Left ventricle myocardium superior (tissue), 1 donor: ENCODE data around the gene RBPMS2. TPM values are rescaled to one million over a fixed set of nuclear protein-coding genes. Genes with fewer than 3 reads are reported as not detected.
"Not testable (repeated sequence)": the region's sequence is repeated elsewhere in the genome, so short reads cannot be mapped to it uniquely, and the experiment has no call there.

Experiments used
- ATAC-seq: fragments of 200-7000 bp; cut with Tn5 transposase; one replicate; pipeline ENCODE4 v1.9.1; 2020; ENCODE audit warnings: mild to moderate bottlenecking, moderate library complexity
- DNase-seq: peaks from one replicate; pipeline ENCODE4 v3.0.0-alpha.2; 2020
- intact Hi-C: fragments of 100-400 bp; cut with micrococcal nuclease; formaldehyde crosslinking; loops from one replicate; pipeline ENCODE4 v1.11.0; 2022
- long read RNA-seq: library from polyadenylated mRNA; unstranded; transcript quantifications from one replicate; pipeline ENCODE4 v2.0.0, GENCODE V29; 2021
- total RNA-seq: library from RNA; stranded (reverse); fragmentation: NEBNext Ultra II Directional; extraction: Animal tissue kit (Norgen Biotek cat#: 25700); gene quantifications from one replicate; pipeline ENCODE4 v1.2.1, GENCODE V29; 2021
- donor health status: DM: no; HTN: yes; CAD: no; lungs with severe emphysema.

The RBPMS2 gene
- total RNA-seq: 213 TPM
- long read RNA-seq, transcript RBPMS2-201 (8 exons, 2,008 nt): major isoform, 27 of 121 reads
- long read RNA-seq, partial matches to known transcripts: 78 of 121 reads
- long read RNA-seq, other reads (novel, unspliced or antisense): 16 of 121 reads

GRCh38 chr15:64775551-64776401, at the start of gene RBPMS2:
RBPMS2 (minus strand) TSS chr15:64775589; CDS start chr15:64775319, 270 bp downstream.
- peak; percentile 68 for ATAC-seq
- intact Hi-C loops: no loop called here
- DNase-seq: peak; percentile 70

GRCh38 chr15:64824929-64825430, 49.6 kb upstream of the RBPMS2 start:
- intact Hi-C loops: no loop called here
- ATAC-seq (peak; percentile 6), DNase-seq (no peak)

DNA sequence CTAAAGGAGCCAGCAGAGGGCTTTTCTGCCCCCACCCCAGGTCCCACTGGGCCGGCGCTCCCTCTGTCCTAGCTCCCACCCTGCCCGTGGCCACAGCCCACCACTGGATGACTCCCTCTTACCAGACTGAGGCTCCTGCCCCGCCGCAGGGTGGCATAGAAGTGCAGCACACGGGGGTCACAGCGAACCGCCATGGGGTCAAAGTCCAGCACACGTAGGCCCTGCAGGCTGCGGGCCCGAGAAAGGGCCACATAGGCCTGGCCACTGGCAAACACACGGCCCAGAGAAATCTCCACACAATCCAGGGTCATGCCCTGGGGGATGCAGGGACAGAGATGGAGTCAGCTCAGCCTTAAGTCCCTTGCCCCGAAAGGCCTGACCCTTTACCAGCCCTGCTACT, 41.1 kb upstream of the RBPMS2 start:
- no peak for DNase-seq
- intact Hi-C loops: no loop called here

GRCh38 chr15:64814965-64815364, 39.6 kb upstream of the RBPMS2 start:
- intact Hi-C loops: loop anchor here (5.0 kb wide), 1 partner anchor 73 kb away; no protein-coding TSS in a partner anchor
- not testable (repeated sequence) for ATAC-seq, DNase-seq

More for the DNA sequence above, 41.1 kb upstream of the RBPMS2 start:
- ATAC-seq: no peak

DNA sequence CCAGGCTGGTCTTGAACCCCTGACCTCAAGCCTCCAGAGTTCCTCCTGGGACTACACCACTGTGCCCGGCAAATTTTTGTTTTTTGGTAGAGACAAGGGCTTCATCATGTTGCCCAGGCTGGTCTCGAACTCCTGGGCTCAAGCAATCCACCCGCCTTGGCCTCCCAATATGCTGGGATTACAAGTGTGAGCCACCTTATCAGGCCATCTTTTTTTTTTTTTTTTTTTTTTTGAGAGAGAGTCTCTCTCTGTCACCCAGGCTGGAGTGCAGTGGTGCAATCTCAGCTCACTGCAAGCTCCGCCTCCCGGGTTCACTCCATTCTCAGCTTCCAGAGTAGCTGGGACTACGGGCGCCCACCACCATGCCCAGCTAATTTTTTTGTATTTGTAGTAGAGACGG, 38.9 kb upstream of the RBPMS2 start:
- intact Hi-C loops: loop anchor here (5.0 kb wide), 1 partner anchor 72 kb away; no protein-coding TSS in a partner anchor
- ATAC-seq, DNase-seq: not testable (repeated sequence)

GRCh38 chr15:64813075-64813474, 37.7 kb upstream of the RBPMS2 start:
- intact Hi-C loops: loop anchor here (5.0 kb wide), 1 partner anchor 71 kb away; no protein-coding TSS in a partner anchor
- DNase-seq: peak; percentile 35
- ATAC-seq: peak; percentile 63

DNA sequence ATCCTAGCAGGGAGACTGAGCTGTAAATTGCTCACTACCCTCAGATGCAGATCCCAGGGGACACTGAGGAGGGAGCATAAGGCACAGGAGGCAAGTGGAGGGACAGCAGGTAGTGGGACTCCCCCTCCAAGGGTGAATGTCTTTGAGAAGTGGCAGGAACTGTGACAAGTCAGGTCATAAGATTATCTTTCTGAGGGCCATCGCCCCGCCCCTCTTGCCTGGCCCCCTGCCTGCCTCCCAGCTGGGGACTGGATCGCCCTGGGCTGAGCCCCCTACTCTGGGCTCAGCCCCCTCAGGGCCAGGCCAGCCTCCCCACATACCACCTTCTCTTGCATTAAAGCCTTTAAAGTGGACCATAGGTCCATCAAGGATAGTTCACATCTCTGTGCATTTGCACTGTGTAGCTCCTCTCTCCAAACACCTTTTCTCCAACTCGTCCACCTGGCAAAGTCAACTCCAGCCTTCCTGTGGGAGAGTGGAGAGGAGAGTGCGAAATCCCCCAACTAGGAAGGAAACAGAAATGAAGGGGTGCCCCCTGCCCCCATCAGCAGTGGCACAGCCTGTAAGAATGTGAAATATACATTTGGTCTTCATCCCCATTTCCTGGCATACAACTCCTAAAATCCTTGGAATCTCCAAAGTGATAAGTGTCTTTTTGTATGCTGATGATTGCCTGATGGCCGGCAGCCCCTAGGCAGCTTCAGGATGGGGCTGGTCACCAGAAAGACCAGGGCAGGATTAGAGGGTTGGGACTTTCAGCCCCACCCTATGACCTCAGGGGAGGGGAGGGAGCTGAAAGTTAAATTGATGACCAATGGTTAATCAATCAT, 35.3 kb upstream of the RBPMS2 start:
- intact Hi-C loops: loop anchor here (5.0 kb wide), 1 partner anchor 68 kb away; no protein-coding TSS in a partner anchor
- no peak for ATAC-seq
- no peak for DNase-seq

DNA sequence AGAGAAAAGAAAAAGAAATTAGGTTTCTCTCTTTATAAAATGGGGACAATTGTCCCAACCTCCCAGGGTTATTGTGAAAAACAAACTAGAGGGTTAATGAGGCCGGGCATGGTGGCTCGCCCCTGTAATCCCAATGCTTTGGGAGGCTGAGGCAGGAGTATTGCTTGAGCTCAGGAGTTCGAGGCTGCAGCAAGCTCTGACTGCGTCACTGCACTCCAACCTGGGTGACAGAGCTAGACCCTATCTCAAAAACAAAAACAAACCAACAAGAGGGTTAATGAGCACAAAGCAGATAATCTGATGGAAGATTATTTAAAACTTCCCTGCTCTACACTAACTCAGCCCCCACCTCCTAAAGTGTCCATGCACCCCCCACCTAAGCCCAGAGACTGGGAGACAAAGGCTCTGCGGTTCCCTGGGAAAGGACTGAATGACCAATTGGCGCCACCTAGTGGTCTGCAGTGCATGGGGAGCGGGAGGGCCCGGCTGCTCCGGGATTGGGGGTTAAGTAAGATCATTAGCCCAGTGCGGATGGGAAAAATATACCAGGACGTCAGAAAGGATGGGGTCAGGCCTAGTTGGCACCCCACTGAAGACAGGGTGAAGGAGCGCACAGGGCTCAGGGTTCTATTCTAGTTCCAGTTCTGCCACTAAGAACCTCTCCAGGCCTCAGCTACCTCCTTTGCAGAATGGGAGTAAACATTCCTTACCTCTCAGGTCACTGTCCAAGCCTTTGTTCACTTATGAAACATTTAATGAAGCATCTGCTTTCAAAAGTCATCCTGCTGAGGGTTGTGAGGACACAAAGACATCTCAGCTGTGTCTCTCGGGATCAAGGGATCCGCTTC, 34.5 kb upstream of the RBPMS2 start:
- ATAC-seq (peak; percentile 85), DNase-seq (peak; percentile 88)
- intact Hi-C loops: loop anchor here (5.0 kb wide), 1 partner anchor 68 kb away; no protein-coding TSS in a partner anchor

DNA sequence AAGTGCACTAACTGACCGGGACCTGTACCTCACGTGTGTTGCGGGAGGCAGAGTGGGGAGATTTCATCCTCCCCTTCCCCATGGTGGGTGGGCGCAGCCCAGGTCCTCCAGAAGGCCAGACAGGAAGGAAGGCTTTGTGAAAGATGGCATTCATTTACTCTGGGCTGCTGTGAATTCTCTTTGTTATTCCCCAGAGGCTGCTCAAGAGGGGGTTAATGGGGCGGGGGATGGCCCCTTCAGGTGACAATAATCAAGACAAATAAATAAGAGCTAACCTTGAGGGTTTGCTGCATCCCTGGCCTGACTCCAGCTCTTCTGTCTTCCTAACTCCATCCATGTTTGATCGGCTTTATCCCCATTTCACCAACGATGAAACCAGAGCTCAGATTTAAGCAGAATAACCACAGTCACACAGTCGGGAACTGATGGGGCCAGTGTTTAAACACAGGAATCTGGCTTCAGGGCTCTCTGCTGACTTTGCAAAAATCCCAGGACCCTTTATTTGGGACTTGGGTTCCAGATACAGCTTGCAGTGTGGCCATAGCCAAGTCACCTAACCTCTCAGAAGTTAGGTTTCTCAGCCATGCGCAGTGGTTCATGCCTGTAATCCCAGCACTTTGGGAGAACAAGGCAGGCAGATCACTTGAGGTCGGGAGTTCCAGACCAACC, 33.5 kb upstream of the RBPMS2 start:
- no peak for ATAC-seq
- intact Hi-C loops: no loop called here

GRCh38 chr15:64807751-64808222, 32.4 kb upstream of the RBPMS2 start:
- DNase-seq: no peak
- intact Hi-C loops: no loop called here
- no peak for ATAC-seq

More for the DNA sequence above, 33.5 kb upstream of the RBPMS2 start:
- no peak for DNase-seq

DNA sequence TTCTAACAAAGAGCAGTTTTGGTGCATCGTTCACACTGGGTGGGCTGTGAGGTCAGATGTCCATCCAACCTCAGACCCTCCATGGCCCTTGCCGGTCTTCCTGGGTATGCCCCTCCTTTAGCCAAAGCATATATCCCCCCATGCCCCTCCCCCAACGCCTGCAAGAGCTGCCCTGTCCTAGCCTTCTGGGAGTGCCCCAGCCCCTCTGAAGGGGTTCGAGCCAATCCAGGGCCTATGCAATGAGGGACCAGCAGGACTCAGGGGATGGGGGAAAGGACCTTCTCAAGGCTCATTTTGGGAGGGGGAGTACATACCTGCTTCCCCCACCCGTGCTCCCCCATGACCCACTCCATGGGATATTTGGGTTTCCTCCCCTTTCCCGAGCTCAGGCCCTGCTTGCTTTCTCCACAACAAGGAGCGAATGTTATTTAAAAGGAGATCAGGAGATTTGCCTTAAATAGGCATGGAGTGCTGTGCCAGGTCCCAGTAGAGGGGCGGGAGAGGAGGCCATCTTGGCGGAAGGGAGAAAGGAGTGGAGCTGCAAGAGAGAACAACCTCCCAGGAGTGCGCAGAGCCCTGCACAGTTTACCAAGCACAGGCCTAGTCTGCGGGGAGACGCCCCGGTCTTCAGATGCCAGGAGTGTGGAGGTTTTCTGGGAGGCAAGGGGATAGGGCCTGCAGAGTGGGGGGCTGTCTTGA, 31.8 kb upstream of the RBPMS2 start:
- ATAC-seq (no peak), DNase-seq (no peak)
- intact Hi-C loops: no loop called here

GRCh38 chr15:64806509-64806908, 31.1 kb upstream of the RBPMS2 start:
- DNase-seq (no peak), ATAC-seq (no peak)
- intact Hi-C loops: no loop called here

- ATAC-seq: no peak
- intact Hi-C loops: no loop called here
- DNase-seq: no peak
Observed at GRCh38 chr15:64804619-64805018, 29.2 kb upstream of the RBPMS2 start.

- DNase-seq (no peak), ATAC-seq (no peak)
- intact Hi-C loops: no loop called here
Observed at GRCh38 chr15:64803526-64803925, 28.1 kb upstream of the RBPMS2 start.

GRCh38 chr15:64800476-64800875, 25.1 kb upstream of the RBPMS2 start:
- DNase-seq (no peak), ATAC-seq (no peak)
- intact Hi-C loops: no loop called here

GRCh38 chr15:64798905-64799304, 23.5 kb upstream of the RBPMS2 start:
- DNase-seq, ATAC-seq, intact Hi-C loops: not testable (repeated sequence)

DNA sequence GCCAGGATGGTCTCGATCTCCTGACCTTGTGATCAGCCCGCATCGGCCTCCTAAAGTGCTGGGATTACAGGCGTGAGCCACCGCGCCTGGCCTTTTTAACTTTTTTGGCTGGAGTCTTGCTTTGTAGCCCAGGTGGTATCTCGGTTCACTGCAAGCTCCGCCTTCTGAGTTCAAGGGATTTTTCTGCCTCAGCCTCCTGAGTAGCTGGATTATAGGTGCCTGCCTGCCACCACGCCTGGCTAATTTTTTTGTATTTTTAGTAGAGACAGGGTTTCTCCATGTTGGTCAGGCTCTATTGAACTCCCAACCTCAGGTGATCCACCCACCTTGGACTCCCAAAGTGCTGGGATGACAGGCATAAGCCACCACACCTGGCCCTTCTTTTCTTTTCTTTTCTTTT, 20.5 kb upstream of the RBPMS2 start:
- DNase-seq, ATAC-seq, intact Hi-C loops: not testable (repeated sequence)
